Vagina (tissue), 2 donors: Measurements from ENCODE around the gene RNASEH2B. TPM values are rescaled to one million over a fixed set of nuclear protein-coding genes. Genes with fewer than 3 reads are reported as not detected.

ENCODE experiments used
- DNase-seq, 2 donors: peaks; one replicate each; pipeline ENCODE4 v3.0.0-alpha.2; 2017; ENCODE audit errors: extremely low spot score in 2 of 2
- H3K27ac ChIP-seq: fragments of 200-600 bp; sonication (generic); one replicate; pipeline ENCODE4 v1.5.1; 2019
- H3K27me3 ChIP-seq: fragments of 200-600 bp; sonication (generic); one replicate; pipeline ENCODE4 v1.5.1; 2019
- H3K36me3 ChIP-seq, 2 donors: fragments of 200-600 bp; sonication (generic); one replicate each; pipeline ENCODE4 v1.5.1; 2017 to 2019
- H3K4me1 ChIP-seq: fragments of 200-600 bp; sonication (generic); one replicate; pipeline ENCODE4 v1.5.1; 2019
- H3K4me3 ChIP-seq, 2 donors: fragments of 200-600 bp; sonication (generic); 1 replicate in 1 of 2; 2 replicates in 1 of 2; pipeline ENCODE4 v1.5.1; 2016 to 2019
- H3K9me3 ChIP-seq: fragments of 200-600 bp; sonication (generic); one replicate; pipeline ENCODE4 v1.5.1; 2019
- POLR2A ChIP-seq, 2 donors: fragments of 450-650 bp; IDR thresholded peaks; one replicate each; pipeline ENCODE4 v1.6.1; 2017; ENCODE audit warnings: antibody characterized with exemption in 2 of 2, mild to moderate bottlenecking in 2 of 2, moderate library complexity in 2 of 2
- POLR2AphosphoS5 ChIP-seq, 2 donors: sonication (generic); formaldehyde crosslinking; IDR thresholded peaks; one replicate each; pipeline ENCODE4 v1.9.0; 2017; ENCODE audit warnings: antibody characterized with exemption in 2 of 2, mild to moderate bottlenecking in 2 of 2, low read depth in 1 of 2; ENCODE audit not compliant: insufficient read depth in 1 of 2
- intact Hi-C: fragments of 100-400 bp; cut with DNase I; formaldehyde crosslinking; loops from one replicate; pipeline ENCODE4 v1.15.1; 2023
- total RNA-seq: library from RNA; depleted of rRNA; stranded (reverse); fragments of >200 nt; gene quantifications from one replicate; pipeline ENCODE4 v1.2.3, GENCODE V29; 2016
- TF ChIP-seq, protein P1 (sequence below), 3 experiments: fragments of 450-650 bp in 2 of 3; fragments of 200-600 bp in 1 of 3; sonication (generic) in 1 of 3; IDR thresholded peaks; one replicate each; pipeline ENCODE4 v1.5.1; 2017 to 2019; ENCODE audit warnings: antibody characterized with exemption in 3 of 3, mild to moderate bottlenecking in 2 of 3, moderate library complexity in 2 of 3

The RNASEH2B gene
- total RNA-seq, 1 donor from 2014 or later, result 72.9 TPM

DNA sequence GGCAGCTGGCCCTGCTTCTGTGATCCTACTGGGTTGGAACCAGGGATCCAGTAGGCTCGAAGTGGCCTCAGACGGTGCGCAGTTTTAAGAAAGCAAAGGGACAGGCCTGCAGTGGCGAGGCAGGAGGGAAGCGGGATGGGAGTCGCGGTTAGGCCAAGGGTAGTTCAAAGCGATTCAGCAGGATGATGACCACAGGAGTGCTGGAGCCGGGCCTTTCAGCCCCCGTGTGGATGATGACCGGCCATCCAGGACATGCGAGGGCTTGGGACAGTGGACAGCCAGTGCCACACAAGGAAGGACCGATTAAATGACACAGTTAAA is 854 bp downstream of the RNASEH2B start:
- intact Hi-C loops, result loop anchor here (5.0 to 10.0 kb wide), 2 partner anchors 106 to 828 kb away; no protein-coding TSS in a partner anchor
- Histone ChIP-seq H3K4me1 (peaks cover 34% of the 10 kb centered on the region), H3K27ac (peak overlapping the region; percentile 89), H3K4me3 (peak overlapping the region; percentile 64 to 74), H3K9me3 (no peaks in the 10 kb centered on the region), H3K36me3 (no peaks in the 10 kb centered on the region), H3K27me3 (no peaks in the 10 kb centered on the region)
- TF ChIP-seq, protein P1, sequence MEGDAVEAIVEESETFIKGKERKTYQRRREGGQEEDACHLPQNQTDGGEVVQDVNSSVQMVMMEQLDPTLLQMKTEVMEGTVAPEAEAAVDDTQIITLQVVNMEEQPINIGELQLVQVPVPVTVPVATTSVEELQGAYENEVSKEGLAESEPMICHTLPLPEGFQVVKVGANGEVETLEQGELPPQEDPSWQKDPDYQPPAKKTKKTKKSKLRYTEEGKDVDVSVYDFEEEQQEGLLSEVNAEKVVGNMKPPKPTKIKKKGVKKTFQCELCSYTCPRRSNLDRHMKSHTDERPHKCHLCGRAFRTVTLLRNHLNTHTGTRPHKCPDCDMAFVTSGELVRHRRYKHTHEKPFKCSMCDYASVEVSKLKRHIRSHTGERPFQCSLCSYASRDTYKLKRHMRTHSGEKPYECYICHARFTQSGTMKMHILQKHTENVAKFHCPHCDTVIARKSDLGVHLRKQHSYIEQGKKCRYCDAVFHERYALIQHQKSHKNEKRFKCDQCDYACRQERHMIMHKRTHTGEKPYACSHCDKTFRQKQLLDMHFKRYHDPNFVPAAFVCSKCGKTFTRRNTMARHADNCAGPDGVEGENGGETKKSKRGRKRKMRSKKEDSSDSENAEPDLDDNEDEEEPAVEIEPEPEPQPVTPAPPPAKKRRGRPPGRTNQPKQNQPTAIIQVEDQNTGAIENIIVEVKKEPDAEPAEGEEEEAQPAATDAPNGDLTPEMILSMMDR (IDR thresholded peaks at IDR 0.05), result no peak
- no peak for TF ChIP-seq POLR2A (IDR thresholded peaks at IDR 0.05)
- no peak for TF ChIP-seq POLR2AphosphoS5 (IDR thresholded peaks at IDR 0.05; ENCODE audit: insufficient read depth in 1 of 2, low read depth in 1 of 2)
- DNase-seq, result no peak

DNA sequence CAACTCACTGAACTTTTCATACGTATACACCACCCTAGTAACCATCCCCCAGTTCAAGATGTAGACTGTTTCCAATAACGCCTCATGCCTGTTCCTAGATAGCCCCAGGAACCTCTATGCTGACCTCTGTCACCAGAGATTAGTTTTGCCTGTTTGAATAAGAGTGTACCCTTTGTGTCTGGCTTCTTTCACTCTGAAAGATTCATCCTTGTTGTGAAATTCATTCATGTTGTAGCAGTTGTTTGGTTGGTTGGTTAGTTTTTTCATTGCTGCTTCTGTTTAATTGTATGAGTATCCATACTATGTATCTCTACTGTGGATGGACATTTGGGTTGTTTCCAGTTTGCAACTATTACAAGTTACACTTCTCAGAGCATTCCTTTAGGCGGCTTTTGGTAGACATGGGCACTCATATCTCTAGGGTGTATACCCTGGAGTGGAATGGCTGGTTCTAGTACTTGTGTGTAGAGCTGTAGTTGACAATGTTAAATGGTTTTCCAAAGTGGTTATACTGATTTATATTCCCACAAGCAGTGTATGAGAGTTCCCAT is 1.6 kb downstream of the RNASEH2B start:
- H3K27ac ChIP-seq, result peak overlapping the region; percentile 89
- H3K4me1 ChIP-seq, result peaks cover 38% of the 10 kb centered on the region
- H3K36me3 ChIP-seq, result no peaks in the 10 kb centered on the region
- H3K4me3 ChIP-seq, result peak overlapping the region; percentile 64 to 74
- no peak for DNase-seq
- TF ChIP-seq, protein P1 (IDR thresholded peaks at IDR 0.05), result no peak
- TF ChIP-seq POLR2A (IDR thresholded peaks at IDR 0.05), result no peak
- TF ChIP-seq POLR2AphosphoS5 (IDR thresholded peaks at IDR 0.05; ENCODE audit: insufficient read depth in 1 of 2, low read depth in 1 of 2), result no peak
- no peaks in the 10 kb centered on the region for H3K9me3 ChIP-seq
- H3K27me3 ChIP-seq, result no peaks in the 10 kb centered on the region
- intact Hi-C loops, result loop anchor here (5.0 to 10.0 kb wide), 2 partner anchors 106 to 829 kb away; no protein-coding TSS in a partner anchor

DNA sequence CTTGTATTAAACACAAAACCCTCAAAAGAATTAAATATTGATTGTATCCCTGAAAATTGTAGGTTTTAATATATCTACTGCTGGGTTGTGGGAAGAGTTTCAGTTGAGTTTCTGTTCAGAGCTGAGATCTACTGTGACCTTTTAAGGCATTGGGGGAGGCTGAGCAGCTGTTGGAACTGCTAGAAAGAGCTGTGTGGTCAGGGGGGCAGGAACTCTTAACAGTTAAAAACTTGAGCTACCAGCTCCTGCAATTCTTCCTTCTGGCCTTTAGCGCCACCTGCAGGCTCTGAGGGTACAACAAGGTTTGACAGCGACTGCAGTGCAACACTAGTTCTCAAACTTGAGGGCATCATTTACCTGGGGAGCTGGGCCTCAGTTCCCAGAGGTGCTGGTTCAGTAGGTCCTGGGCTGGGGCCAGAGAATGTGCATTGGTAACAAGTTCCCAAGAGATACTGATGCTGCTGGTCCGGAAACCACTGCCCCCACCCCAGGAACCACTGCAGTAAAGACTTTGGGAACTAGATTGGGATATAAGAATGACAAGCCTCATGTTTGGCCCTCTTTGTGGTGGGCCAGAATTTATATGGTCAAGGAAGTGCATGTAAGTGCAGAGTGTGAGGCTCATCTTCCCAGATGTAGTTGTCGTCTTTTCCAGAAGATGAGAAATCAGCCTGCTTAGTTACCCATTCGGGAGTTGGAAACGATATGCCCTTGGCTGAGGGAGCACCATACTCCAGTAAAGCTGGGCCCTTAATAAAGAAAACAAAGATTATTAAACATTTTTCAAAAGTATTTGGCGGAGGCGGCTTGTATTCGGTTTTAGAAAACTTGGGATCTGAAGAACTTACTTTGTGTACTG is 2.6 kb downstream of the RNASEH2B start:
- Histone ChIP-seq H3K9me3 (no peaks in the 10 kb centered on the region), H3K4me3 (no peak overlapping the region), H3K36me3 (no peaks in the 10 kb centered on the region), H3K27ac (no peak overlapping the region), H3K4me1 (peaks cover 46% of the 10 kb centered on the region), H3K27me3 (no peaks in the 10 kb centered on the region)
- intact Hi-C loops, result loop anchor here (5.0 to 10.0 kb wide), 2 partner anchors 107 to 830 kb away; no protein-coding TSS in a partner anchor
- TF ChIP-seq, protein P1 (IDR thresholded peaks at IDR 0.05), result peak; percentile 64 to 74 (median 71)
- TF ChIP-seq POLR2AphosphoS5 (IDR thresholded peaks at IDR 0.05; ENCODE audit: insufficient read depth in 1 of 2, low read depth in 1 of 2), result no peak
- no peak for TF ChIP-seq POLR2A (IDR thresholded peaks at IDR 0.05)
- no peak for DNase-seq

DNA sequence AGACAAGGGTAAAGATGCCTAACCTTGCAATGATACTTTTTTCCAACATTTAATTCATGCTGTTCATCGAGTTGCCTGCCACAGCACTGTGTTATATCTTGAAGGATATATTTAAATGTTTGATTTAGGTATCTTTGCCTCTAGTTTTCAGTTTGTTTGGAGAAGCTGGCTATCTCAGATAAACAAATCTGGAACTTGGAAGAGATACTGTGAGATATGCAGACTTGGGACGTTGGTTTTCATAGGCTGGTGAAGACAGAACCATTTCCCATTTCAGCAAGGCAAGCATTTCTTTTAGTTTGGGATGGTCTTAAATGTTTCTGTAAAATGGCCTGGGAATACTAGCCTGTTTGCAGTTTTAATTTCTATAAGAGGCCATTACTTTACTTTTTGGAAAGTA is 3.3 kb downstream of the RNASEH2B start:
- intact Hi-C loops, result loop anchor here (5.0 to 10.0 kb wide), 2 partner anchors 108 to 831 kb away; no protein-coding TSS in a partner anchor
- no peak for DNase-seq
- H3K36me3 ChIP-seq, result no peaks in the 10 kb centered on the region
- no peak overlapping the region for H3K4me3 ChIP-seq
- no peaks in the 10 kb centered on the region for H3K27me3 ChIP-seq
- peaks cover 53% of the 10 kb centered on the region for H3K4me1 ChIP-seq
- TF ChIP-seq POLR2AphosphoS5 (IDR thresholded peaks at IDR 0.05; ENCODE audit: insufficient read depth in 1 of 2, low read depth in 1 of 2), result no peak
- TF ChIP-seq POLR2A (IDR thresholded peaks at IDR 0.05), result no peak
- TF ChIP-seq, protein P1 (IDR thresholded peaks at IDR 0.05), result no peak
- H3K27ac ChIP-seq, result no peak overlapping the region
- no peaks in the 10 kb centered on the region for H3K9me3 ChIP-seq
